AG04450 (cell line): ENCODE data around the gene NBAS. TPM values are rescaled to one million over a fixed set of nuclear protein-coding genes. Genes with fewer than 3 reads are reported as not detected.

Experiments used
- CTCF ChIA-PET: fragments of 300-600, 350-600 bp; formaldehyde crosslinking; extraction: SDS; loops from one replicate; lab custom pipeline; 2022; ENCODE audit warnings: antibody characterized with exemption, inconsistent platforms; lab: Charles Lee
- POLR2A ChIA-PET: fragments of 350-600 bp; formaldehyde crosslinking; extraction: SDS; loops from one replicate; lab custom pipeline; 2021; ENCODE audit warnings: antibody characterized with exemption, inconsistent platforms; lab: Yijun Ruan, JAX
- DNase-seq: peaks from one replicate; pipeline ENCODE4 v3.0.0-alpha.2; 2011; ENCODE audit warnings: low read depth, low spot score
- H3K27ac ChIP-seq: one replicate; pipeline ENCODE4 v1.5.1; 2012; ENCODE audit warnings: low read depth, low read length, control low read depth
- H3K27me3 ChIP-seq: one replicate; pipeline ENCODE4 v1.6.0; 2012; ENCODE audit warnings: low read length; ENCODE audit not compliant: control insufficient read depth, insufficient read depth
- H3K4me3 ChIP-seq: 2 replicates; pipeline ENCODE4 v1.5.1; 2011; ENCODE audit warnings: mild to moderate bottlenecking, low read depth, low read length, control low read depth
- H3K9me3 ChIP-seq: 2 replicates; pipeline ENCODE4 v1.5.1; 2012; ENCODE audit warnings: low read length; ENCODE audit not compliant: control insufficient read depth, insufficient read depth
- polyA plus RNA-seq: library from polyadenylated mRNA; depleted of rRNA; stranded (reverse); fragments of >200 nt; gene quantifications from 2 replicates; pipeline ENCODE4 v1.2.3, GENCODE V29; 2011
- TF ChIP-seq, protein P1 (sequence below): IDR thresholded peaks from 2 replicates; pipeline ENCODE4 v1.5.1; 2011; ENCODE audit warnings: low read depth, low read length, control low read depth, inconsistent platforms

Gene NBAS
- polyA plus RNA-seq, 1 experiment = 45.0 TPM

- H3K27me3 ChIP-seq = peaks cover 7% of the 10 kb centered on the region
- H3K9me3 ChIP-seq = no peaks in the 10 kb centered on the region
- ChIA-PET POLR2A (no interaction called here), CTCF (interaction anchor here (0.6 to 5.5 kb wide), 5 partner anchors 9 to 209 kb away, joined by 3 to 49 read pairs (median 4); no protein-coding TSS in a partner anchor)
- no peak overlapping the region for H3K27ac ChIP-seq
- H3K4me3 ChIP-seq = no peak overlapping the region
- TF ChIP-seq, protein P1, sequence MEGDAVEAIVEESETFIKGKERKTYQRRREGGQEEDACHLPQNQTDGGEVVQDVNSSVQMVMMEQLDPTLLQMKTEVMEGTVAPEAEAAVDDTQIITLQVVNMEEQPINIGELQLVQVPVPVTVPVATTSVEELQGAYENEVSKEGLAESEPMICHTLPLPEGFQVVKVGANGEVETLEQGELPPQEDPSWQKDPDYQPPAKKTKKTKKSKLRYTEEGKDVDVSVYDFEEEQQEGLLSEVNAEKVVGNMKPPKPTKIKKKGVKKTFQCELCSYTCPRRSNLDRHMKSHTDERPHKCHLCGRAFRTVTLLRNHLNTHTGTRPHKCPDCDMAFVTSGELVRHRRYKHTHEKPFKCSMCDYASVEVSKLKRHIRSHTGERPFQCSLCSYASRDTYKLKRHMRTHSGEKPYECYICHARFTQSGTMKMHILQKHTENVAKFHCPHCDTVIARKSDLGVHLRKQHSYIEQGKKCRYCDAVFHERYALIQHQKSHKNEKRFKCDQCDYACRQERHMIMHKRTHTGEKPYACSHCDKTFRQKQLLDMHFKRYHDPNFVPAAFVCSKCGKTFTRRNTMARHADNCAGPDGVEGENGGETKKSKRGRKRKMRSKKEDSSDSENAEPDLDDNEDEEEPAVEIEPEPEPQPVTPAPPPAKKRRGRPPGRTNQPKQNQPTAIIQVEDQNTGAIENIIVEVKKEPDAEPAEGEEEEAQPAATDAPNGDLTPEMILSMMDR = no peak
- no peak for DNase-seq
Observed at GRCh38 chr2:15562354-15563031, 1.4 kb upstream of the NBAS start.

- CTCF ChIA-PET = interaction anchor here (0.6 to 5.5 kb wide), 5 partner anchors 8 to 208 kb away, joined by 3 to 49 read pairs (median 4); no protein-coding TSS in a partner anchor
- peak overlapping the region; percentile 91 for H3K4me3 ChIP-seq
- TF ChIP-seq, protein P1 = no peak
- no peak for DNase-seq
- H3K9me3 ChIP-seq = no peaks in the 10 kb centered on the region
- H3K27ac ChIP-seq = peak overlapping the region; percentile 73
- H3K27me3 ChIP-seq = peaks cover 7% of the 10 kb centered on the region
- POLR2A ChIA-PET = interaction anchor here (1.0 kb wide), 1 partner anchor 30 kb away, joined by 9 read pairs; the partner anchor contains the start of gene DDX1
Observed at GRCh38 chr2:15561574-15562344, 625 bp upstream of the NBAS start.

GRCh38 chr2:15560140-15560987 lies 770 bp downstream of the NBAS start:
- H3K27me3 ChIP-seq = peaks cover 4% of the 10 kb centered on the region
- ChIA-PET POLR2A (no interaction called here), CTCF (interaction anchor here (5.5 kb wide), 1 partner anchor 16 kb away, joined by 49 read pairs; no protein-coding TSS in a partner anchor)
- no peak for DNase-seq
- peak overlapping the region; percentile 91 for H3K4me3 ChIP-seq
- H3K9me3 ChIP-seq = no peaks in the 10 kb centered on the region
- no peak overlapping the region for H3K27ac ChIP-seq
- TF ChIP-seq, protein P1 = no peak

GRCh38 chr2:15559379-15560139 lies 1.6 kb downstream of the NBAS start:
- TF ChIP-seq, protein P1 = no peak
- H3K27ac ChIP-seq = no peak overlapping the region
- CTCF ChIA-PET = interaction anchor here (0.7 to 5.5 kb wide), 3 partner anchors 13 to 29 kb away, joined by 8 to 49 read pairs (median 9); no protein-coding TSS in a partner anchor
- H3K27me3 ChIP-seq = no peaks in the 10 kb centered on the region
- H3K4me3 ChIP-seq = peak overlapping the region; percentile 91
- no peak for DNase-seq
- POLR2A ChIA-PET = no interaction called here
- no peaks in the 10 kb centered on the region for H3K9me3 ChIP-seq
